ENCODE results near the gene CAPN10.

DNA sequence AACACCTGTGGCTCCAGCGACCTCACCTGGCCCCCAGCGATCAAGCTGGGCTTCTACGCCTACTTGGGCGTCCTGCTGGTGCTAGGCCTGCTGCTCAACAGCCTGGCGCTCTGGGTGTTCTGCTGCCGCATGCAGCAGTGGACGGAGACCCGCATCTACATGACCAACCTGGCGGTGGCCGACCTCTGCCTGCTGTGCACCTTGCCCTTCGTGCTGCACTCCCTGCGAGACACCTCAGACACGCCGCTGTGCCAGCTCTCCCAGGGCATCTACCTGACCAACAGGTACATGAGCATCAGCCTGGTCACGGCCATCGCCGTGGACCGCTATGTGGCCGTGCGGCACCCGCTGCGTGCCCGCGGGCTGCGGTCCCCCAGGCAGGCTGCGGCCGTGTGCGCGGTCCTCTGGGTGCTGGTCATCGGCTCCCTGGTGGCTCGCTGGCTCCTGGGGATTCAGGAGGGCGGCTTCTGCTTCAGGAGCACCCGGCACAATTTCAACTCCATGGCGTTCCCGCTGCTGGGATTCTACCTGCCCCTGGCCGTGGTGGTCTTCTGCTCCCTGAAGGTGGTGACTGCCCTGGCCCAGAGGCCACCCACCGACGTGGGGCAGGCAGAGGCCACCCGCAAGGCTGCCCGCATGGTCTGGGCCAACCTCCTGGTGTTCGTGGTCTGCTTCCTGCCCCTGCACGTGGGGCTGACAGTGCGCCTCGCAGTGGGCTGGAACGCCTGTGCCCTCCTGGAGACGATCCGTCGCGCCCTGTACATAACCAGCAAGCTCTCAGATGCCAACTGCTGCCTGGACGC is 43.6 kb downstream of the CAPN10 start:
- TF ChIP-seq, protein P1, sequence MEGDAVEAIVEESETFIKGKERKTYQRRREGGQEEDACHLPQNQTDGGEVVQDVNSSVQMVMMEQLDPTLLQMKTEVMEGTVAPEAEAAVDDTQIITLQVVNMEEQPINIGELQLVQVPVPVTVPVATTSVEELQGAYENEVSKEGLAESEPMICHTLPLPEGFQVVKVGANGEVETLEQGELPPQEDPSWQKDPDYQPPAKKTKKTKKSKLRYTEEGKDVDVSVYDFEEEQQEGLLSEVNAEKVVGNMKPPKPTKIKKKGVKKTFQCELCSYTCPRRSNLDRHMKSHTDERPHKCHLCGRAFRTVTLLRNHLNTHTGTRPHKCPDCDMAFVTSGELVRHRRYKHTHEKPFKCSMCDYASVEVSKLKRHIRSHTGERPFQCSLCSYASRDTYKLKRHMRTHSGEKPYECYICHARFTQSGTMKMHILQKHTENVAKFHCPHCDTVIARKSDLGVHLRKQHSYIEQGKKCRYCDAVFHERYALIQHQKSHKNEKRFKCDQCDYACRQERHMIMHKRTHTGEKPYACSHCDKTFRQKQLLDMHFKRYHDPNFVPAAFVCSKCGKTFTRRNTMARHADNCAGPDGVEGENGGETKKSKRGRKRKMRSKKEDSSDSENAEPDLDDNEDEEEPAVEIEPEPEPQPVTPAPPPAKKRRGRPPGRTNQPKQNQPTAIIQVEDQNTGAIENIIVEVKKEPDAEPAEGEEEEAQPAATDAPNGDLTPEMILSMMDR (IDR thresholded peaks at IDR 0.05), result no peak
- TF ChIP-seq POLR2A (IDR thresholded peaks at IDR 0.05), result no peak

Data from tibial nerve (tissue), 3 donors.